Activated T-cell treated with anti-CD3 and anti-CD28 coated beads, Interleukin-2, amount 50 U/mL, for 24 hours (primary cell): ENCODE results near the gene ZNF527.
"Not testable (repeated sequence)": the region's sequence is repeated elsewhere in the genome, so short reads cannot be mapped to it uniquely, and the experiment has no call there.

Experiments
- DNase-seq: peaks from one replicate; pipeline ENCODE4 v3.0.0-alpha.2; 2020
- H3K27ac Mint-ChIP-seq: 2 replicates; pipeline ENCODE4 v1.8.0; 2020; ENCODE audit warnings: mild to moderate bottlenecking, mixed read lengths
- H3K27me3 Mint-ChIP-seq: 2 replicates; pipeline ENCODE4 v1.8.0; 2020; ENCODE audit warnings: mixed read lengths
- H3K36me3 Mint-ChIP-seq: 2 replicates; pipeline ENCODE4 v1.8.0; 2020; ENCODE audit warnings: low read depth, mixed read lengths
- H3K4me1 Mint-ChIP-seq: 2 replicates; pipeline ENCODE4 v1.8.0; 2020; ENCODE audit warnings: low read depth, mixed read lengths
- H3K4me3 Mint-ChIP-seq: 2 replicates; pipeline ENCODE4 v1.8.0; 2020; ENCODE audit warnings: mild to moderate bottlenecking, moderate library complexity, mixed read lengths
- H3K9me3 Mint-ChIP-seq: 2 replicates; pipeline ENCODE4 v1.8.0; 2020; ENCODE audit warnings: mixed read lengths

Gene ZNF527

GRCh38 chr19:37401078-37401477, 30.2 kb downstream of the ZNF527 start:
- DNase-seq = no peak
- H3K4me1 Mint-ChIP-seq = no peaks in the 10 kb centered on the region
- peaks cover 26% of the 10 kb centered on the region for H3K36me3 Mint-ChIP-seq
- no peaks in the 10 kb centered on the region for H3K27me3 Mint-ChIP-seq
- peaks cover 66% of the 10 kb centered on the region for H3K9me3 Mint-ChIP-seq
- no peak overlapping the region for H3K27ac Mint-ChIP-seq
- H3K4me3 Mint-ChIP-seq = no peak overlapping the region

GRCh38 chr19:37403403-37403802, 32.5 kb downstream of the ZNF527 start:
- H3K9me3 Mint-ChIP-seq = peaks cover 72% of the 10 kb centered on the region
- peaks cover 38% of the 10 kb centered on the region for H3K36me3 Mint-ChIP-seq
- no peak overlapping the region for H3K27ac Mint-ChIP-seq
- no peaks in the 10 kb centered on the region for H3K27me3 Mint-ChIP-seq
- no peak for DNase-seq
- H3K4me3 Mint-ChIP-seq = no peak overlapping the region
- no peaks in the 10 kb centered on the region for H3K4me1 Mint-ChIP-seq

GRCh38 chr19:37406140-37406846, 35.4 kb downstream of the ZNF527 start:
- DNase-seq, H3K4me3 Mint-ChIP-seq, H3K4me1 Mint-ChIP-seq, H3K27ac Mint-ChIP-seq, H3K27me3 Mint-ChIP-seq: not testable (repeated sequence)
- Mint-ChIP-seq H3K36me3 (peaks cover 51% of the 10 kb centered on the region), H3K9me3 (peaks cover 69% of the 10 kb centered on the region)

- no peak for DNase-seq
- Mint-ChIP-seq H3K9me3 (peaks cover 50% of the 10 kb centered on the region), H3K27me3 (no peaks in the 10 kb centered on the region), H3K27ac (no peak overlapping the region), H3K4me3 (no peak overlapping the region), H3K36me3 (peaks cover 85% of the 10 kb centered on the region), H3K4me1 (no peaks in the 10 kb centered on the region)
Observed at GRCh38 chr19:37412700-37413099, 41.8 kb downstream of the ZNF527 start.

GRCh38 chr19:37413313-37414084, 42.6 kb downstream of the ZNF527 start:
- no peaks in the 10 kb centered on the region for H3K27me3 Mint-ChIP-seq
- peaks cover 85% of the 10 kb centered on the region for H3K36me3 Mint-ChIP-seq
- no peak for DNase-seq
- H3K27ac Mint-ChIP-seq = no peak overlapping the region
- no peaks in the 10 kb centered on the region for H3K4me1 Mint-ChIP-seq
- peaks cover 48% of the 10 kb centered on the region for H3K9me3 Mint-ChIP-seq
- no peak overlapping the region for H3K4me3 Mint-ChIP-seq
